Measurements from ENCODE around the gene NCKAP5.
"Not testable (repeated sequence)": the region's sequence is repeated elsewhere in the genome, so short reads cannot be mapped to it uniquely, and the experiment has no call there.

The NCKAP5 gene

DNA sequence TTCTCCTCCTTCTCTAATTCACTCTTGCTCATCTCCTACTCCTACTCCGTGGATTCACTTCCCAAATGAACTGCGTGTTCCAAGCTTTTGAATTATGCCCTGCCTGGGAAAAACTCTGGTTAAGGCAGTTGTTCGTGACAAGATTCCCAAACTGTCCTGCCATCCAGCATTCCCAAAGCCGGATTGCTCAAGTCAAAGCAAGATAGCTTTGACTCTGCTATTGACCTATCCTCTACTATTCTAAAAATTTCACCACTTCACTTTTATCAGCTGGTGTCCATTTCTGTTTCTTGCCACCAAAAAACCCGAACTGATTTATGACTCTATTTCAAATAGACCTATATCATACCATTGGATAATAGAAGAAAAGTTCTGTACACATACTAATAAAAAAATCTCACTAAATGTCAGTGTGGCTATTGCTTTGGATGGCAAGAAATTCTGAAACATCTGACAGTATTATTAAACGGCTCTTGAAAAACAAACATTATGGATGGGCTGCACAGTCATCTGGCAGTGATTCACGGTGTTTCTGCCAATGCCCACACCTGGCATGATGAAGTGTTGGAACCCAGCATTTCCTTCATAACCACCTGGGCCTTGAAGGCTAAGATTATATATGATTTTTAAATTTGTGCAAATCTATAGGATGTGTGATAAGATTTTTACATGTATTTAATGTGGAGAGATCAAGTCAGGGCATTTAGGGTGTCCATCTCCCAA is 87.4 kb downstream of the NCKAP5 start:
- DNase-seq (ENCODE audit: low read depth) = no peak
- TF ChIP-seq POLR2A (IDR thresholded peaks at IDR 0.05; ENCODE audit: extremely low read depth, insufficient read length) (no peak), CTCF (IDR thresholded peaks at IDR 0.05; ENCODE audit: low read depth, low read length) (no peak), MAX (IDR thresholded peaks at IDR 0.05; ENCODE audit: low read depth, low read length) (no peak), MYC (IDR thresholded peaks at IDR 0.05; ENCODE audit: low read depth, low read length) (no peak)
- no peak overlapping the region for H3K4me3 ChIP-seq (ENCODE audit: low read depth, low read length)

DNA sequence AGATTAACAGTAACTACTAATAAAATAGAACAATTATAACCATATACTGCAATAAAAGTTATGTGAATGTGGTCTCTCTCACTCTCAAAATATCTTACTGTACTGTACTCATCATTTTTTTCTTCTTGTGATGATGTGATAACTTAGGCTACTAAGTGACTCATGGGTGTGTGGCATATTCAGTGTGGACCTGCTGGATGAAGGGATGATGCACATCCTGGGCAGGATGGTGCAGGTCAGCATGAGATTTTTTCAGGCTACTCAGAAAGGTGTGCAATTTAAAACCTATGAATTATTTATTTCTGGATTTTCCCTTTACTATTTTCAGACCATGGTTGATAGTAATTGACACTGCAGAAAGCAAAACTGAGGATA is 90.7 kb downstream of the NCKAP5 start:
- no peak for DNase-seq (ENCODE audit: low read depth)
- TF ChIP-seq MYC (IDR thresholded peaks at IDR 0.05; ENCODE audit: low read depth, low read length) (no peak), MAX (IDR thresholded peaks at IDR 0.05; ENCODE audit: low read depth, low read length) (no peak), POLR2A (IDR thresholded peaks at IDR 0.05; ENCODE audit: extremely low read depth, insufficient read length) (no peak), CTCF (IDR thresholded peaks at IDR 0.05; ENCODE audit: low read depth, low read length) (no peak)
- no peak overlapping the region for H3K4me3 ChIP-seq (ENCODE audit: low read depth, low read length)

DNA sequence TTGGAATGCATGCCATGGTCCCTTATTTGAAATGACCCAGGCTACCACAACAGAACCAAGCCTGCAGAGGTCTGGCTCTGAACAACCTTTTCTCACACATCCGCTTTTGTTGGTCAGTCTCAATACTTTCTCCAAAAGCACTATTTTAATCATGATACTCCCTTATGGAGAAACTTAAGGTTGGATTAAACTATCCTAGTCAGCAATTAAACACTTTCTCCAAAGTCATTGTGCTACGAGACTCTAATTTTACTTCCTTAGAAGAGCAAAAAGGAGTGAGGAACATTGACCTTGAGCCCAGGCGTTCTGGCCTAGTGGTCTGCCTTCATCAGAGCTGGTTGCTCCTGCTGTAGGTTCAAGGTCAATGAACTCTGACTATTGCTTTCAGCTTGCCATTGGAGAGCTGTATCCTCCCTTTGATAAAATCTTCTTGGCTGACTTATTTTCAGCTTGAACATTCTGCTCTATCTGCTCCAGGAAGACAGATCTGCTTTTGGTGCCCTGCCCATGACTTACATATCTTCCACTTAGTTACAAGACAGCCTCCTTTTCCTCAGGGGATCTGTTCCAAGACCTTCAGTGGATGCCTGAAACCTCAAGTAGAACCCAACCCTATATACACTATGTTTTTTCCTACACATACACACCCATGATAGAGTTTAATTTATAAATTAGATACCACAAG is 91.2 kb downstream of the NCKAP5 start:
- no peak for DNase-seq (ENCODE audit: low read depth)
- no peak for TF ChIP-seq MYC (IDR thresholded peaks at IDR 0.05; ENCODE audit: low read depth, low read length)
- no peak for TF ChIP-seq CTCF (IDR thresholded peaks at IDR 0.05; ENCODE audit: low read depth, low read length)

GRCh38 chr2:133476286-133476685 is 92.0 kb downstream of the NCKAP5 start:
- DNase-seq (ENCODE audit: low read depth) = no peak
- H3K4me3 ChIP-seq (ENCODE audit: low read depth, low read length) = no peak overlapping the region
- TF ChIP-seq MAX (IDR thresholded peaks at IDR 0.05; ENCODE audit: low read depth, low read length) (no peak), POLR2A (IDR thresholded peaks at IDR 0.05; ENCODE audit: extremely low read depth, insufficient read length) (no peak), MYC (IDR thresholded peaks at IDR 0.05; ENCODE audit: low read depth, low read length) (no peak)

More for the DNA sequence above, 91.2 kb downstream of the NCKAP5 start:
- H3K4me3 ChIP-seq (ENCODE audit: low read depth, low read length) = no peak overlapping the region

DNA sequence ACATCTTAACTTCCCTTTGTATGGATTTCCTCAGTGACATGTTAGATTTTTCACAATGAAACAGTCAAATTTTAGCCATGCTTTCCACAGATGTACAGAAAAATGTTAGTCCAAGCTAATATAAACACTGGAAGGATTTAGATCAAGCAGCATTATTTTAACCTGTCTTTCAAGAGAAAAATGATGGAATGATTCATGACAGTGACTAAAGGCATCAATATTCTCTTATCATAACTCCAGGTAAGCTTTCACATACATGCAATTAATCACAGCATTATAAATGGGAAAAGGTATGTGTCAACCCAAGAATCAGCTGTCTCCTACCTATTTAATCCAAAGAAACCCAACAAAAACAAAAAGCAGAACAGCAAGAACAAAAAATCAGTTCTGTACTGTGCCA is 92.7 kb downstream of the NCKAP5 start:
- no peak for TF ChIP-seq MAX (IDR thresholded peaks at IDR 0.05; ENCODE audit: low read depth, low read length)
- no peak for TF ChIP-seq MYC (IDR thresholded peaks at IDR 0.05; ENCODE audit: low read depth, low read length)
- TF ChIP-seq POLR2A (IDR thresholded peaks at IDR 0.05; ENCODE audit: extremely low read depth, insufficient read length) = no peak
- TF ChIP-seq CTCF (IDR thresholded peaks at IDR 0.05; ENCODE audit: low read depth, low read length) = no peak
- DNase-seq (ENCODE audit: low read depth) = no peak
- no peak overlapping the region for H3K4me3 ChIP-seq (ENCODE audit: low read depth, low read length)

DNA sequence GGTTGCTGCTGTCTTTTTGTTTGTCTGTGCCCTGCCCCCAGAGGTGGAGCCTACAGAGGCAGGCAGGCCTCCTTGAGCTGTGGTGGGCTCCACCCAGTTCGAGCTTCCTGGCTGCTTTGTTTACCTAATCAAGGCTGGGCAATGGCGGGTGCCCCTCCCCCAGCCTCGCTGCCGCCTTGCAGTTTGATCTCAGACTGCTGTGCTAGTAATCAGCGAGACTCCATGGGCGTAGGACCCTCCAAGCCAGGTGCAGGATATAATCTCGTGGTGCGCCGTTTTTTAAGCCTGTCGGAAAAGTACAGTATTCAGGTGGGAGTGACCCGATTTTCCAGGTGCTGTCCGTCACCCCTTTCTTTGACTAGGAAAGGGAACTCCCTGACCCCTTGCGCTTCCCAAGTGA is 97.8 kb downstream of the NCKAP5 start:
- H3K4me3 ChIP-seq (ENCODE audit: low read depth, low read length); DNase-seq (ENCODE audit: low read depth): not testable (repeated sequence)

DNA sequence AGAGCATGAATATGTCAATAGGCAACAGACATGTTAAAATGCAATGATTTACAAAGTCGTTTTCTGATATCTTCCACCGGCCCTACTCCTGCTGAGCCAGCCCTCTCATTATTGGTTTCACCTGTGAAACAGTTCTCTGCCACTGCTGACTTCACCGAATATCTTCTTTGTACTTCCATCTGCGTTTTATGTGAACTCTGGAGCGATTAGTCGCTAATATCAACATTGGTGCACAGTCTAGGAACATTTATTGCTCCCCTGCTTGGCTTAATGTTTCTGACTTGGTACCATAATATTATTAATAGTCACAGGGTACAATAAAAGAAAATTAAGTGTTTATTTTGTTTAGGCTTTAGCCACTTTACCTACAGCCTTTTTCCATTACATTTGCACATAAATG is 105.5 kb downstream of the NCKAP5 start:
- H3K4me3 ChIP-seq (ENCODE audit: low read depth, low read length) = no peak overlapping the region
- DNase-seq (ENCODE audit: low read depth) = no peak
- TF ChIP-seq CTCF (IDR thresholded peaks at IDR 0.05; ENCODE audit: low read depth, low read length) (no peak), MAX (IDR thresholded peaks at IDR 0.05; ENCODE audit: low read depth, low read length) (no peak)

Data from NB4 (cell line).